Naive B cell (primary cell): Measurements from ENCODE around the gene USP6NL. TPM values are rescaled to one million over a fixed set of nuclear protein-coding genes. Genes with fewer than 3 reads are reported as not detected.
A peak's percentile ranks its signal among the peaks of the same experiment; 100 is the strongest.

Source experiments
- ATAC-seq, 2 donors: fragments of 150-1000 bp; cut with Tn5 transposase; 2 replicates each; pipeline ENCODE4 v1.10.0; 2021; ENCODE audit warnings: low read depth in 2 of 2, mild to moderate bottlenecking in 2 of 2, moderate library complexity in 2 of 2
- DNase-seq: peaks from one replicate; pipeline ENCODE4 v3.0.0; 2022
- H3K27ac Mint-ChIP-seq, 6 donors: one replicate each; pipeline ENCODE4 v1.8.0; 2020 to 2022; ENCODE audit warnings: mild to moderate bottlenecking in 6 of 6, mixed read lengths in 6 of 6, moderate library complexity in 5 of 6, inconsistent platforms in 2 of 6
- H3K27me3 Mint-ChIP-seq, 3 donors: one replicate each; pipeline ENCODE4 v1.8.0; 2021 to 2022; ENCODE audit warnings: mixed read lengths in 3 of 3, mild to moderate bottlenecking in 1 of 3
- H3K36me3 Mint-ChIP-seq, 2 donors: one replicate each; pipeline ENCODE4 v1.8.0; 2020 to 2022; ENCODE audit warnings: mixed read lengths in 2 of 2, inconsistent platforms in 1 of 2, mild to moderate bottlenecking in 1 of 2
- H3K4me1 Mint-ChIP-seq, 3 donors: one replicate each; pipeline ENCODE4 v1.8.0; 2020 to 2022; ENCODE audit warnings: mixed read lengths in 3 of 3, inconsistent platforms in 1 of 3, mild to moderate bottlenecking in 1 of 3, moderate library complexity in 1 of 3
- H3K4me3 Mint-ChIP-seq, 8 donors: one replicate each; pipeline ENCODE4 v1.8.0; 2020 to 2022; ENCODE audit warnings: mild to moderate bottlenecking in 8 of 8, mixed read lengths in 8 of 8, moderate library complexity in 8 of 8, inconsistent platforms in 2 of 8
- H3K9me3 Mint-ChIP-seq, 7 donors: one replicate each; pipeline ENCODE4 v1.8.0; 2020 to 2022; ENCODE audit warnings: mixed read lengths in 7 of 7, mild to moderate bottlenecking in 5 of 7, inconsistent platforms in 2 of 7, moderate library complexity in 1 of 7
- polyA plus RNA-seq, 6 donors: library from polyadenylated mRNA; unstranded; fragments of 300-500 nt; fragmentation: Illumina TruSeq; gene quantifications; one replicate each; pipeline ENCODE4 v1.2.3, GENCODE V29; 2021; ENCODE audit warnings: low read depth in 6 of 6

The USP6NL gene
- polyA plus RNA-seq, 6 donors from 2014 or later: 37.8 to 56.8 (median 50.2) TPM

- H3K36me3 Mint-ChIP-seq: peaks cover 13 to 22% of the 10 kb centered on the region in 2 donors
Observed at GRCh38 chr10:11468126-11468742, 143.2 kb downstream of the USP6NL start.

GRCh38 chr10:11465406-11465805 is 146.0 kb downstream of the USP6NL start:
- H3K9me3 Mint-ChIP-seq: no peaks in the 10 kb centered on the region
- no peaks in the 10 kb centered on the region for H3K27me3 Mint-ChIP-seq
- no peak for DNase-seq
- peaks cover 11 to 21% (median 13%) of the 10 kb centered on the region in 3 donors for H3K4me1 Mint-ChIP-seq
- ATAC-seq: no peak
- peak overlapping the region in 1 of 8 donors; percentile 67 for H3K4me3 Mint-ChIP-seq
- peak overlapping the region in 4 of 6 donors; percentile 20 to 60 (median 36) for H3K27ac Mint-ChIP-seq
- H3K36me3 Mint-ChIP-seq: peaks cover 9 to 16% of the 10 kb centered on the region in 2 donors

More at GRCh38 chr10:11468126-11468742, 143.2 kb downstream of the USP6NL start:
- Mint-ChIP-seq H3K4me3 (no peak overlapping the region), H3K27ac (peak overlapping the region; percentile 26 to 90 (median 74)), H3K27me3 (no peaks in the 10 kb centered on the region), H3K9me3 (no peaks in the 10 kb centered on the region), H3K4me1 (peaks cover 16 to 26% (median 24%) of the 10 kb centered on the region in 3 donors)
- ATAC-seq (no peak), DNase-seq (no peak)

GRCh38 chr10:11463111-11463510 is 148.3 kb downstream of the USP6NL start:
- H3K9me3 Mint-ChIP-seq: no peaks in the 10 kb centered on the region
- no peak overlapping the region for H3K4me3 Mint-ChIP-seq
- no peak for ATAC-seq
- peaks cover 1 to 15% (median 5%) of the 10 kb centered on the region in 3 donors for H3K4me1 Mint-ChIP-seq
- peak overlapping the region in 1 of 6 donors; percentile 79 for H3K27ac Mint-ChIP-seq
- H3K36me3 Mint-ChIP-seq: peaks cover 8 to 9% of the 10 kb centered on the region in 2 donors
- no peak for DNase-seq
- no peaks in the 10 kb centered on the region for H3K27me3 Mint-ChIP-seq

- H3K9me3 Mint-ChIP-seq: no peaks in the 10 kb centered on the region
- no peak overlapping the region for H3K4me3 Mint-ChIP-seq
- H3K36me3 Mint-ChIP-seq: peaks cover 15 to 16% of the 10 kb centered on the region in 2 donors
- ATAC-seq: no peak
- no peaks in the 10 kb centered on the region for H3K27me3 Mint-ChIP-seq
- H3K4me1 Mint-ChIP-seq: peaks cover 7 to 18% (median 9%) of the 10 kb centered on the region in 3 donors
- DNase-seq: no peak
- H3K27ac Mint-ChIP-seq: peak overlapping the region in 1 of 6 donors; percentile 81
Observed at GRCh38 chr10:11462071-11462470, 149.4 kb downstream of the USP6NL start.

GRCh38 chr10:11457336-11457735 is 154.1 kb downstream of the USP6NL start:
- Mint-ChIP-seq H3K9me3 (peaks cover 0 to 9% (median 2%) of the 10 kb centered on the region in 7 donors), H3K4me3 (no peak overlapping the region), H3K36me3 (peaks cover 6 to 16% of the 10 kb centered on the region in 2 donors), H3K4me1 (peaks cover 19 to 27% (median 20%) of the 10 kb centered on the region in 3 donors), H3K27ac (peak overlapping the region in 4 of 6 donors; percentile 16 to 93 (median 46)), H3K27me3 (no peaks in the 10 kb centered on the region)
- DNase-seq (no peak), ATAC-seq (no peak)

GRCh38 chr10:11454958-11455566 is 156.4 kb downstream of the USP6NL start:
- H3K36me3 Mint-ChIP-seq: peaks cover 6 to 16% of the 10 kb centered on the region in 2 donors
- DNase-seq (no peak), ATAC-seq (peak in 1 of 2 donors; percentile 25)
- no peak overlapping the region for H3K4me3 Mint-ChIP-seq
- H3K9me3 Mint-ChIP-seq: peaks cover 0 to 9% (median 2%) of the 10 kb centered on the region in 7 donors
- H3K4me1 Mint-ChIP-seq: peaks cover 26 to 41% (median 28%) of the 10 kb centered on the region in 3 donors
- peak overlapping the region in 5 of 6 donors; percentile 2 to 84 (median 14) for H3K27ac Mint-ChIP-seq
- no peaks in the 10 kb centered on the region for H3K27me3 Mint-ChIP-seq

- peak overlapping the region in 4 of 6 donors; percentile 28 to 84 (median 65) for H3K27ac Mint-ChIP-seq
- peaks cover 0 to 9% (median 2%) of the 10 kb centered on the region in 7 donors for H3K9me3 Mint-ChIP-seq
- peaks cover 6 to 16% of the 10 kb centered on the region in 2 donors for H3K36me3 Mint-ChIP-seq
Observed at GRCh38 chr10:11454160-11454559, 157.3 kb downstream of the USP6NL start.

GRCh38 chr10:11451640-11452260 is 159.7 kb downstream of the USP6NL start:
- Mint-ChIP-seq H3K36me3 (peaks cover 0 to 8% of the 10 kb centered on the region in 2 donors), H3K9me3 (peaks cover 0 to 9% (median 2%) of the 10 kb centered on the region in 7 donors), H3K27me3 (no peaks in the 10 kb centered on the region), H3K4me1 (peaks cover 29 to 54% (median 44%) of the 10 kb centered on the region in 3 donors), H3K27ac (peak overlapping the region; percentile 6 to 94 (median 68)), H3K4me3 (peak overlapping the region in 2 of 8 donors; percentile 42 to 79)
- no peak for DNase-seq
- ATAC-seq: no peak

More at GRCh38 chr10:11454160-11454559, 157.3 kb downstream of the USP6NL start:
- H3K27me3 Mint-ChIP-seq: no peaks in the 10 kb centered on the region
- DNase-seq (no peak), ATAC-seq (no peak)
- H3K4me3 Mint-ChIP-seq: no peak overlapping the region
- peaks cover 30 to 46% (median 31%) of the 10 kb centered on the region in 3 donors for H3K4me1 Mint-ChIP-seq

- Mint-ChIP-seq H3K27ac (peak overlapping the region in 3 of 6 donors; percentile 71 to 88 (median 82)), H3K4me3 (peak overlapping the region in 1 of 8 donors; percentile 18)
Observed at GRCh38 chr10:11450427-11450826, 161.0 kb downstream of the USP6NL start.

GRCh38 chr10:11449761-11450160 is 161.7 kb downstream of the USP6NL start:
- ATAC-seq (no peak), DNase-seq (no peak)
- Mint-ChIP-seq H3K4me3 (no peak overlapping the region), H3K36me3 (peaks cover 0 to 8% of the 10 kb centered on the region in 2 donors), H3K27me3 (no peaks in the 10 kb centered on the region), H3K9me3 (peaks cover 0 to 8% (median 0%) of the 10 kb centered on the region in 7 donors), H3K4me1 (peaks cover 29 to 56% (median 49%) of the 10 kb centered on the region in 3 donors), H3K27ac (peak overlapping the region in 1 of 6 donors; percentile 49)

More at GRCh38 chr10:11450427-11450826, 161.0 kb downstream of the USP6NL start:
- Mint-ChIP-seq H3K9me3 (peaks cover 0 to 9% (median 2%) of the 10 kb centered on the region in 7 donors), H3K4me1 (peaks cover 29 to 61% (median 49%) of the 10 kb centered on the region in 3 donors), H3K27me3 (no peaks in the 10 kb centered on the region), H3K36me3 (peaks cover 0 to 8% of the 10 kb centered on the region in 2 donors)
- DNase-seq: no peak
- ATAC-seq: no peak

- Mint-ChIP-seq H3K4me3 (peak overlapping the region in 7 of 8 donors; percentile 67 to 93 (median 83)), H3K9me3 (peaks cover 0 to under 1% (median 0%) of the 10 kb centered on the region in 7 donors), H3K36me3 (no peaks in the 10 kb centered on the region), H3K27ac (peak overlapping the region in 5 of 6 donors; percentile 39 to 96 (median 87)), H3K4me1 (peaks cover 21 to 49% (median 47%) of the 10 kb centered on the region in 3 donors), H3K27me3 (no peaks in the 10 kb centered on the region)
- DNase-seq (peak; percentile 13), ATAC-seq (peak; percentile 65 to 67)
Observed at GRCh38 chr10:11448545-11449244, 162.8 kb downstream of the USP6NL start.

GRCh38 chr10:11448190-11448544 is 163.3 kb downstream of the USP6NL start:
- Mint-ChIP-seq H3K36me3 (no peaks in the 10 kb centered on the region), H3K27ac (peak overlapping the region in 3 of 6 donors; percentile 58 to 94 (median 87)), H3K4me1 (peaks cover 19 to 49% (median 44%) of the 10 kb centered on the region in 3 donors), H3K27me3 (no peaks in the 10 kb centered on the region), H3K4me3 (peak overlapping the region in 6 of 8 donors; percentile 67 to 93 (median 82)), H3K9me3 (no peaks in the 10 kb centered on the region)
- ATAC-seq: peak; percentile 32 to 36
- no peak for DNase-seq
